ENCODE measurements around the gene NTN1.

The NTN1 gene

DNA sequence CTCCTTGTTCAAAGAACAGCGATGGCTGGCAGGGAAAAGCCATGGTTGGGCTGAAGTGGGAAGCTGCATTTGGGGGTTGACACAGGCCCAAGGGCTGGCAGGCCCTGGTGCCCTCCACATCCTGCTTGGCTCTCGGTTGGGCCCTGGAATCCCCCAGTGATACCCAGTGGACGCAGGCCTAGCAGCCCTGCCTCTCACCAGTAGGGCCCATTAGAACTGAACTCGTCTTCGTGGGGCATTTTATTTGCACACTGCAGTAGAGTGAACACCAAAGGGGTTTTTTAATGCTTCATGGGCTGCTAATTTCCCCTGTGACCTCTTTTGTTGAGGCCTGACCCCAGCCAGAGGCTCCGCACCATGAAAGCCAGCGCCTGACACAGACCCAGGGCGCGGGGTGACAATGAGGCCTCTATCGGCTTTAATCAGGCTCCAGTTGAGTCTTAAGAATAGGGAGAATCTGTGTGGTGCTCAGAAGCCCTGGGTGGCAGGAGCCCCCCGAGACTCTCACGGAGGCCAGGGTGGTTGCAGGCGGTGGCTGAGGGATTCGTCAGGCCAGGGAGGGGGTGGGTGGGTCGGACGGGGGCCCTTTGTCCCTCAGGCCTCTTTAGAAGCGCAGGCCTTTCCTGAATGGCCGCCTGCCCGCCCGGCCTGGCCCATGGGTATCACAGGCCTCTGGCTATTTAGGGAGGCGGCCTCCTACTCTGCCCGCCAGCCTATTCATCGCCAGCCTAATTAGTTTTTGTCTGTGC is 199.3 kb downstream of the NTN1 start:
- no peak for DNase-seq

DNA sequence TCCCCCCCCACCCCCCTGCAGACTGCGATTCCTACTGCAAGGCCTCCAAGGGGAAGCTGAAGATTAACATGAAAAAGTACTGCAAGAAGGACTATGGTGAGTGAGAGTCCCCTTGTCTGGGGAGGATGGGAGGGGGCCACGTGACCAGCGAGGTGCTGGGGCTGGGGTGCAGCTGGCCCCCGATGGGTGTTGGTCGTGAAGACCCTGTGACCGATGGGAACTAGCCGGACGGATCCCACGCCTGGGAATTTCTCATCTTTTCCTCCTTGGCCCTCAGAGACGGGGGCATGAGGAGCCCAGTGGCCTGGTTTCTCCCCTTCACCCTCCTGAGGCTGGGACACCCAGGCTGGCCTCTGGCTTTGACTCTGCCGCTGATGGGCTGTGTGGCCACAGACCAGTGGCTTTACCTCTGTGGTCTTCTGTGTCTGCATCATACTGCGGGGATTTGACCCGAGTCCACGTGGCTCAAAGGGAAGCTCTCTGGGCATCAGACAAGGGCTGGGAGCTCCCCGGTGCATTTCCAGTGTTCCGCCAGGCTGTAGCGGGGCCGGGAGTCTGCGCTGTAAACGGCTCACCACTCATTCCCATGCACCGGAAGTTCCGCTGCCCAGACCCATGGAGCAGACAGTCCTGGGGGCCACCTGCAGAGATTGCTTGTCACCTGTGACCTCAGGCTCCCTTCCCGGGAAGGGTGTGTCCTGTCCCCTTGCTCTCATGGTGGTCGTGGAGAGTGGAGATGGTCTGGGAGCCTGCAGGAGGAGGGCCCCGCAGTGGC is 200.0 kb downstream of the NTN1 start:
- no peak for DNase-seq

DNA sequence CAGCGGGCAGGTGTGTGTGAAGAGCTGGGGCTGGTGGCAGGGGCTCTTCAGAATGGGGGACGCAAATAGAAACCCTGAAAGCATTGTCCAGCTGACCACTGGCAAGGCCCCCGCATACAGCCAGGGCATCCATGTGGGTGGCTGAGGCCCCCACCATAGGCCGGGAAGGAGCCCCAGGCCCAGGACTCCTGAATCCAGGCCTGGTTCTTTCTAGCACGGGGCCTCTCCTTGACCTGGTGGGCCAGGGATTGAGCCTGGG is 200.5 kb downstream of the NTN1 start:
- no peak for DNase-seq

DNA sequence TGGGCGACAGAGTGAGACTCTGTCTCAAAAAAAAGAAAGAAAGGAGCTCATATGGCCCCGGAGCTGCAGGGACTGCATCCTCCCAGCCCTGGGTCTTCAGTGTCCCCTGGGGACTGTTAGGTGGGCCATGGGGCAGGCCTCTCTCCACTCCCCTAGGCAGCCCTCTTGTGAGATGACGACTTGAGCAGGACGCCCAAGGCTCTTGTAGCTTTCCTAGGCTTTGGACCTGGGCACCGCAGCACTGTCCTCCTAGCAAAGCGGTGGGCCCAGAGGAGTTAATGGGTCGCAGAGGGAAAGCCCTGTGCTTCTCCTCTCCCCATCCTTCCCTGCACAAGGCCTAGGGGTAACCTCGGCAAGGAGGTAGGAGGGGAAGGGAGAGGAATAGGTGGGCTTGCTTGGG is 202.2 kb downstream of the NTN1 start:
- no peak for DNase-seq

DNA sequence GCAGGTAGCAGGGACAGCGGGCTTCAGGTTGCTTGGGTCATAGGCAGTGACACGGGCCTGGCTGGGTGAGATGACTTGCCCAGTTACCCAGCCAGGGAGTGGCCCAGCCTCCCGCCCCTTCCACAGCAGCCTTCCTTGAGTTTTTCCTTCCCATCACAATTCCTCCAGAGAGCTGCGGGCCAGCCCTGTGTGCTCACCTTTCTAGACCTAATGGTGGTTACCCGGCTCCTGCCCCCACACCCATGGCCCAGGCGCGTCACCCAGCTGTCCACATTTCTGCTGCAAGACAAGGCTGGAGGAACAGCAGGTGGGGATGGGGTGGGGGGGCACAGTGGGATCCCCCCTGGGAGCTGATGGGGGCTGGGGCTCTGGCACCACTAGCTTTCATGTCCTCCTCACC is 203.2 kb downstream of the NTN1 start:
- no peak for DNase-seq

DNA sequence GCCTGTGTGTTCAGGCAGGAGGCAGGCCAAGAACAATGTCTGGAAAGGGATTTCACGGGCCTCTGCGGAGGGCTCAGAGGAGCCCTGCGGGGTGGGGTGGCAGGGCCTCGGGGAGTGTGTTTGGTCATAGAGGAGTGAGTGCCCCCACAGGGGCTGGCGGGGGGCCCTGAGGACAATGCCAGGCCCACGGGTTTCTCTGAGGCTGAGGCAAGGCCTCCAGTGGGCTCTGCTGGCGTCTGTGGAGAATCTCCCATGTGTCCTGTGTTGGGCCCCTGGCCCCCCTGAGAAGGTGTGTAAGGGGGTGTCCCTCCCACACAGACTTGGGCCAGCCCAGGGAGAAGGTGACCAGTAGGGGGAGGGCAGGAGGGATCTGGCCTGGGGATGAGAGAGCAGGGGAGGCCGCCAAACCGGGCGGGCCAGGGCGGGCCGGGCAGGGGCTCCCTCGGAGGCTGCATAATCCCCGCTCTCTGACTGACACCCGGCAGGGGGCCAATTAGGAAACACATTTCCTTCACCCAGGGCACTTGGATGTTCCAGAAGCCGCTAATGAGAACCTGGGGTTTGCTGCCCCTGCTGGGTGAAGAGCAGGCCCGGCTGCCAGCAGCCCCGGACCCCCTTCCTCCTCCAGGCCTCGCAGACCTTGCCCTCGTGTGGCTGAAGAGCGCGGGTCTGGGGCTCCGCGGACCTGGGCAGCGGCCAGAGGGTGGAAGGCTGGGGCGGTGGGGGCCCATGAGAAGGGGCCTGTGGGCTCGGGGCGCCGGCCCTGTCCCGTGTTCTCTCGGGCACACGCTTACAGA is 204.2 kb downstream of the NTN1 start:
- DNase-seq, result no peak

DNA sequence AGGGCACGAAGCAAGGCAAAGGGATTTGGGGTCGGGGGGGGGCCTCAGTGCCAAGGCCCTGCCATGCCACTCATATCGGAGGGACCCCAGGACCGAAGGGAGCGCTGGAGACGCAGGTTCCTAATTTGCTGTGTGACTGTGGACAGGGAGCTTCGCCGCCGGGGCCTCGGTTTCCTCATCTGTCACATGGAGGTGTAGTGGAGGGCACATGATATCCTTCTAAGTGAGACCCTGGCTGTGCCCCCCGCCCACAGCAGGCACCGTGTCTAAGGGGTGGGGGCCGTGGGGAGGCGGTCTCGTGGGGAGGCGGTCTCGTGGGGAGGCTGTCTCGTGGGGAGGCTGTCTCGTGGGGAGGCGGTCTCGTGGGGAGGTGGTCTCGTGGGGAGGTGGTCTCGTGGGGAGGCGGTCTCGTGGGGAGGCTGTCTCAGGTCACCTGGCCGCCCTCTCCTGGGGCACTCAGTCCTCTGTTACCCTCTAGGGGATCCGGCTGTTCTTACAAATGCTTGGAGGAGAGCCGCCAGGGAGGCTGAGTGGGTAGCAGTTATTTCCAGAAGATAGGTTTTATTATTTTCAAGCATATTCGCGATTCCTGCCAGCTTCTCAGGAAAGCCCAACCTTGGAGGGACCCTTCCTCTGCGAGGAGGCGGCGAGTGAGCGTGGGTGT is 205.0 kb downstream of the NTN1 start:
- DNase-seq, result no peak

DNA sequence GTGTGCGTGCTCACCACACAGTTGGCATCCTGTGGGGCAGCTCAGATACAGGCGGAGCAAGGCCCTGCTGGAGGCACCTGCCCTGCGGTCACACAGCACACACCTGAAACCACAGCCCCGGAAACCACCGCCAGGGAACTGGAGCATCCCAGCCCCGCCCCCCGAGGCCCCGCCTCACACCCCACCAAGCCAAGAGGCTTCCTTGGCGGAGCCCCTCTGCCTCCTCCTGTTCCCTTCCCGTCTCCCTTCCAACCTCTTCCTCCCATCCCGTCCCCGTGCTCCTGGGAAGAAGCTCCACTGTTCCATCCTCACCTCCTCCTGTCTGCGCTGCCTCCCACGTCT is 205.5 kb downstream of the NTN1 start:
- DNase-seq, result no peak

DNA sequence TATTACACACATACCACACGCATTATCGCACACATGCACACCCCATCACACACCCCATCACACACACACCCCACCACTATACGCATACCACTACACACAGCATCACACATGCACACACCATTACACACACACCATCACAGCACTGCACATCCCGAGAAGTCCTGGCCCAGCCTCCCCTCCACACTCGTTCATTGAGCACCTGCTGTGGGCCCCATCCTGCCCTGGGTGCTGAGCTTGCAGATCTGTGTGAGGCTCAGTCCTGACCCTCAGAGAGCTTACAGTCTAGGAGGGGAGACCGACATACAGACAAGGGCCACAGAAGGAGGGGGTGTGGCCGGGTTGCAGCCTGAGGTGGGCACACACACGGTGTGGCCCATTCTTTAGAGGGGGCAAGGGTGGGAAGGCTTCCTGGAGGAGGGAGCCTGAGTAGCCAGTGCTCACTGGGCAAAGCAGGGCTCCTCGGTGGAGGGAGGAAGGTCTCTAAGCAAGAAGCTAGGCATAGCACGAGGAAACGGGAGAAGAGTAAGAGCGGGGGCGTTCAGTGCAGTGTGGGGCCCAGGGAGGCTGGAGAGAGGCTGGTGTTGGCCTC is 206.6 kb downstream of the NTN1 start:
- no peak for DNase-seq

DNA sequence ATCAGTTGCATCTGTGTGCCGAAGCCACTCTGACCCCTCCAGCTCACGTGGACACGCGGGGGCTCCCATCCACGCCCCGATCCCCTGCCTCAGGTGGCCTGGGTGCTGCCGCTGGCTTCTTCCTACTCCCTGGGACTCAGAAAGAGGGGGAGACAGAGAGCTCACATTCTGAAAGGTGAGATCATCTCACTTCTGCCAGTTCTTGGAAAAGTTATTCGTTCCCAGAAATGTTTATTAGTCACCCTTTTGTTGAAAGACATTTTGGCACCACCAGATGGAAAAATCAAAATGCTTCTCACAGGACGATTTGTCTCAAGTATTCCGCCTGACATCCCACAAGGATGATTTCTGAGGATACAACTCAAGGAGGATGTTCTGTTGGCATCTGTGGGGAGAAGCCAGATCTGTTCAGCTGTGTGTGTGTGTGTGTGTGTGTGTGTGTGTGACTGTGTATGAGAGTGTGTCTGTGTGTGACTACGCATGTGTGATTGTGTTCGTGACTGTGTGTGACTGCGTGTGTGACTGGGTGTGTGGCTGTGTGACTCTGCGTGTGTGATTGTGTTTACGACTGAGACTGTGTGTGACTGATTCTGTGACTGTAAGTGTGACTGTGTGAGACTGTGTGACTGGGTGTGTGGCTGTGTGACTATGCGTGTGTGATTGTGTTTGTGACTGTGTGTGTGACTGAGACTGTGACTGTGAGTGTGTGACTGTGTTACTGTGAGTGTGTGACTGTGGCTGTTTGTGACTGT is 207.3 kb downstream of the NTN1 start:
- DNase-seq, result no peak

DNA sequence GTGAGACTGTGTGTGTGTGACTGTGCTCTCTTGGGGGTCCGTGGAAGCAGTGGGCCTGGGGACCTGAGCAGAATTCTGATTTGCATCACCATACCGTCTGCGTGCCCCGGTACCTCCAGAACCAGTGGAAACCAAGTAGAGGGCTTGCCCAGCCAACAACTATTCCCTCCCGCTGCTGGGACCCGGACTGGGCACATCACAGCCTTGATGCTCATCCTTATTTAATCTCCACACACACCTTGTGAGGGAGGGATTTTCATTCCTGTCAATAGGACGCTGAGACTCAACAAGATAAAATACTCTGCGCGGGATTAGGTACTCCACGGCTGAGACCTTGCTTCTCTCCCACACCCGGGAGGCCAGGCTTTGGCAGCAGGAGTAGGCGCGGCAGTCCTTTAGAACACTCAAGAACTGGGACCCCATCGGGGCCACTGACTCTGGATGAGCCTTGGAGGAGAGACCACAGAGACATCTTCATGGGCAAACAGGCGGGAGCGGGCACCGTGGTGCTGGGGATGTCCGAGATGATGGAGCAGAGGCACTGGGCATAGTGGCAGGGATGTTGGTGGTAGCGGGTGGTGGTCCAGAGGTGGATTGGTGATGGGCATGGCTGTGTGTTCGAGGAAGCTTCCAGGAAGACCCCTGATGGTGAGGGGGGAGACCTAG is 208.0 kb downstream of the NTN1 start:
- no peak for DNase-seq

DNA sequence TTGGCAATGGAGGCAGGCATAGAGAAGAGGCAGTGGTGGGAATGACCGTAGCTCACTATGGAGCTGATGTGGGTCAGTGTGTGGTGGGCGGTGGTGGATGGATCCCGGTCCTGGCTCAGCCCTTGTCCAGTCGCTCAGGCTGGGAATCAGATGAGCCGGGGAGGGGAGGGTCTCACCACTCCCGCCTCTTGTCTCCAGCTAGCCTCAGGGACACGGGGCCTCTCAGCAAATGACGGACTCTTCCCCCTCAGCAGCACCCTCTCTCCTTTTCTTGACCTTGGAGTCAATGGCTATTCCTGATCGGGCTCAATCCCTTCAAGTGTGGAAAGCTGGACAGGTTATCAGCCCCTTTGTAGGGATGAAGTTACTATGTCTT is 208.5 kb downstream of the NTN1 start:
- DNase-seq, result no peak

DNA sequence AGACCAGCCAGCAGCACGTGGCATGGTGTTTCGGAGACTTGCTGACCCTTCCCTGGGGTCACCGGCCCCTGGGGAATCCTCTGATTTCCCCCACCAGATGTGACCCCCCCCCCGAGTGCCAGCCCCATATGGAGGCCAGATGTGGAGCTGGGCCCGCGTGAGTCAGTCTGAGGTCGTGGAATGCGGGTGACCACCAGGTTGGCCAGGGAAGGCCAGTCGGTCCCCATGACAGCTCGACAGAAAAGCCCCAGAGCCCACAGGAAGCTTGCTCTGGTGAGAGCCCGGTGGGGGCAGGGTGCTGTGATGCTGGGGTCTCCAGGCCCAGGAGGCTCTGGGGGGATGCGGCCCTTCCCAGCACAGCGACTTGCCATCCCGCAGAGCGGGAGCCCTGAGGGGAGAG is 209.0 kb downstream of the NTN1 start:
- no peak for DNase-seq

DNA sequence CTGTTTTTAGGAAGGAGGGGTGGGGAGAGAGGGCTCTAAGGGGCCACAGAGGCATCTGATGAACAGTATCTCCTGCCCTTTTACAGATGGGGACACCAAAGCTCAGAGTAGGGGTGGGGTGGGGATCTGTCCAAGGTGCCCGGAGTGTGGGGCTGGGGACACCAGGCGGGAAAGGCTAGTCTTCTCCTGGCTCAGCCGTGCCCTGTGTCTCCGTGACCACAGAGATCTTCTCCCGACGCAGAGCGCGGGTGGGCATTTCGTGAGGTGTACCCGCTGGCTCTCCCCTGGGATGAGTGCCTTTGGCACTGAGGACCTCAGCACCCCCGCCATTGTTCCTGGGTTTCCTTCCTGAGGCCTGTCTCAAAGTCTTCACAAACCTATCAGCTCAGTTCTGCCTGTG is 209.6 kb downstream of the NTN1 start:
- DNase-seq, result no peak

DNA sequence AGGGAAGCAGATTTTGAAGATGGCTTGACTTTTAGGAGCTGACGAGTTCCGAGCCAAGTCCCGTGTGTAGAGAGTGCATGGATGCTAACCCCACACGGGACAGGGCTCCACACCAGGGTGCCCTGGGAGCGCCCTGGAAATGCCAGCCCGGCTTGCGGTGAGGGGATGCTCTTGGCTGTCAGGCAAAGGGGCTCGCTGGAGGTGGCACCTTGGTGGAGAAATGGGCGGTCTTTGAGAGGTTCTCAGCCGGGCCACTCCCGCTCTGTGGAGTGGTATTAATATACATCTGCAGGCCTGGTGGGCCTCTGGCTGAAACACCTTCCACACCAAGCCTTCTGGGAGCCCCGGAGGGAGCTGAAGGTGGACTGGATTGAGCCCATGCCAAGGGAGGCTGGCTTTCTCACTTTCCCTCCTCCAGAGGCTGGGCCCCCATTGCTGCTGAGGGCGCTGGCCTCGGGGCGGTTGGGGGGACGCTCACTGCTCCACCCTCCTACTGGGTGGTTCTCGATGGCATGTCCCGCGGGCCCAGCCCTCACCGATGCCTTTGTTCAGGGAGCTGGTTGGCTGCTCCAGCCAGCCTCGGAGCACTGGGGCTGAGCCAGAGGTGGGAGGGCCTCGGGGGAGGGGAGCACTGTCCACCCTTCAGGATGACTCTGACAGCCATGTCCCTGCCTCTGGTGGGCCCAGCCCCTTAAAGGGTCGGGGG is 210.3 kb downstream of the NTN1 start:
- no peak for DNase-seq

DNA sequence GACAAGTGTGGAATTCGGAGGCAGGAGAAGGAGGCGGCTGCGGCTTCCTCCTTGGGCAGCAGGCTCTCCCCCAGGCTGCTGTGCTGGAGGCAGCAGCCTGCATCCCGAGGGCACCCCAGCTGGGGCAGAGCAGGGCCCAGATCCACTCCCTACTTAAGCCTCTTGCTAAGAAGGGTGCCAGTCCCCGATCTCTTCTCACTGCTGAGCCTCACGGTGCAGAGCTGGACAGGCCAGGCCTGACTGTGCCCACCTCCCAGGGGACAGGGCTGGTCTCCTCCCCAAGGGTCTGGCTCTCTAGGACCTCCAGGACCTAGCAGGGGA is 210.8 kb downstream of the NTN1 start:
- DNase-seq, result no peak

DNA sequence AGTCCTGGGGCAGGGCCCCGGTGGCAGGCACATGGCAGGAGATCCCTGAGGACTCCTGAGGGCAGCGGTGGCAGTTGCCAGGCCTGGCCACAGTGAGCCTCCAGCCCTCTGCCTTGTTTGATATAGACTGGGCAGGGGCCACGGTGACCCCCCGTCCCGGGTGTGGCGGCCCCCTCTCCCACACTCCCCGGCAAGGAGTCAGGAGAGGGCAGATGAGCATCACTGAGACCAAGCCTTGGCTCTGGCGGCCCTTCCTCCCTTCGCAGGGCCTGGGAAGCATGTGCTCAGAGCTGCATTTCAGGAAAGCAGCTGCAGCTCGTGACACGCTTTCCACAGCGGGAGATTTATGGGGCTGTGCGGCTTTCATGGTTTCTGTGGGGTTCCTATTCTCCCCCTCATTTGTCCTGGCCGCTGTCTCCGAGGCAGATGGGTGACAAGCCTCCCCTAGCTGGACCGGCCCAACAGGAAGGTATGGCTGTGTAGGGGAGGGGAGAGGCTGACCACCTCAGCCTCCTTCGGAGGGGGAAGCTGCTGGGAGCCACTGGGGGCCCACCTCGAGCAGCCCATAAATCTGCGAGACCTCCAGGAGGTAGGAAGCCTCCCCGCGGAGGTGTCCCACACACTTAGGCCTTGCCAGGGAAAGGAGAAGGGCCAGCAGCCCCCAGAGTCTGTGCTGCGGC is 211.4 kb downstream of the NTN1 start:
- no peak for DNase-seq

DNA sequence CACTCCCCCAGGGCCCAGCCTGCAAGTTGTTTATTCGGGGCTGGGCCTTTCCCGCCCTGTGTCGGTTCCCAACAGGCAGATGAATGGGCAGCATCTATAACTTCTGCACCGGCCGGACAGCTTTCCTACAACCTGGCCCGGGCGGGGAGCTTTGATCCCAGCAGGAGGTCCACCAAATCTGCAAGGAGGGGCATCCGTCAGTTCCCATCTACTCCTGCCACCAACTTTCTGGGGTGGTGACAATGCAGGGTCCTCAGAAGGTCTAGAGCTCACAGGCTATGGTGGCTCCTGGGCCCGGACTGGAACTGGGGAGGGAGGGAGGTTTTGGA is 211.9 kb downstream of the NTN1 start:
- DNase-seq, result no peak

DNA sequence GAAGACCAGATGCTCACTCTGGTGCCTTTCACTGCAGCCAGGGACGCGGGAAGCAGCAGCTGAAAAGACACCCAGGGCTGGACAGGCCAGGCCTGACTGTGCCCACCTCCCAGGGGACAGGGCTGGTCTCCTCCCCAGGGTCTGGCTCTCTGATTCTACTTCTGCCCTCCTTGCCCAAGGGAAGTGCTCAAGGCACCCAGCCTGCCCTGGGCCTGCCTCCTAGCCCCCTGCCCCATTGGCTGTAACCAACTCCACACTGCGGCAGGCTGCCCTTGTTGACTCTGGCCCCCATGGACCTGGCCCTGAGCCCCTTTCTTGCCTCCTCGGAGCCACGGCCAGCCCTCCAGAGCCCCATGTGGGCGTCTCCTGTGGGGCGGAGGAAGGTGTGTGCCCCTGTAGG is 212.5 kb downstream of the NTN1 start:
- DNase-seq, result no peak

DNA sequence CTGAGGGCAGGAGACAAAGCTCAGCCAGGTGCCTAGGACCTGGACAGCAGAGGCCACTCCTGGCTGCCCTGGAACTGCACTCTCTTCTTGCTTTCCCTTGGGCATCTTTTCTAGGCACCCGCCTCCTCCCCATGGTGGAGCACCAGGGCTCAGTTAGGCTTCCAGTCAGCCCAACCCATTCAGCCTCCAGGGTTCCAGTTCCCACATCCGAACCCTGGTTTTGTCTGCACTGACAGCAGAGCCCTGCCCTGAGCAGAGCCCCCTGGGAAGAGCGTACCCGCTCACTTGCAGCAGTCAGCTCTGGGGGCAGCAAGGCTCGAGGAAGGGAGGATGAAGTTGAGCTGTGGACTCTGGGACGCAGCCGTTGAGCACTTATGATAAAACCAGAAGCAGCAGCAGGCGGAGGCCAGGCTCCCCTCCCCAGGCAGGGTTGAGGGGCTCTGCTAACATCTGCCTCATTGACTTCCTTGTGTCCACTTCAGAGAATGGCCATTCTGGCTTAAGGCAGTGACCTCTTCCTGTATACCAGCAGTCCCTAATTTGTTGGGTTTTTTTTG is 213.2 kb downstream of the NTN1 start:
- DNase-seq, result no peak

DNA sequence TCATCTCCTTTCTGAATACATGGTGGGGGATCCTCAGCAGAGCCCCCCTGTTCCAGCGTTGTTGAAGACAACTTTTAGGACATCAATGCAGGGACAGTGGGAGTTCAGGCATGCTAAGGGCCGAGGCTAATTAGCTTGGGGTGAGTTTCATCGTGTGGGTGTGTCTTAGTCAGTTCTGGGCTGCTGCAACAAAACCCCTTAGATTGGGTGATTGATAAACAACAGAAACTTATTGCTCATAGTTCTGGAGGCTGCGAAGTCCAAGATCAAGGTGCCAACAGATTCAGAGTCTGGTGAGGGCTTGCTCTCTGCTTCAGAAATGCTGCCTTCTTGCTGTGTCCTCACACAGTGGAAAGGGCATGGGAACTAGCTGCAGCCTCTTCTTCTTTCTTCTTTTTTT is 214.0 kb downstream of the NTN1 start:
- no peak for DNase-seq
